GM12874 (cell line): ENCODE data around the gene MYO1D.

Experiments
- CTCF ChIP-seq: IDR thresholded peaks from 2 replicates; pipeline ENCODE4 v1.5.1; 2011; ENCODE audit warnings: low read depth, mild to moderate bottlenecking, control low read depth, low read length, moderate library complexity; ENCODE audit not compliant: insufficient read depth

MYO1D gene

GRCh38 chr17:32806646-32807045 is 70.3 kb downstream of the MYO1D start:
- no peak for TF ChIP-seq CTCF

- TF ChIP-seq CTCF = no peak
Observed at GRCh38 chr17:32805029-32805976, 71.6 kb downstream of the MYO1D start.

GRCh38 chr17:32803544-32803943 is 73.4 kb downstream of the MYO1D start:
- TF ChIP-seq CTCF = no peak

GRCh38 chr17:32802306-32802705 is 74.6 kb downstream of the MYO1D start:
- no peak for TF ChIP-seq CTCF

GRCh38 chr17:32801641-32802040 is 75.3 kb downstream of the MYO1D start:
- TF ChIP-seq CTCF = no peak

- TF ChIP-seq CTCF = no peak
Observed at GRCh38 chr17:32801193-32801592, 75.7 kb downstream of the MYO1D start.

- no peak for TF ChIP-seq CTCF
Observed at GRCh38 chr17:32798938-32799337, 78.0 kb downstream of the MYO1D start.
